GM18502 (cell line): Measurements from ENCODE around the gene FKRP.

Experiments
- ATAC-seq: cut with Tn5 transposase; IDR thresholded peaks from one replicate; pipeline ENCODE4 v1.9.1; 2021; ENCODE audit warnings: mild to moderate bottlenecking; ENCODE audit not compliant: unreplicated experiment, poor library complexity

The FKRP gene

GRCh38 chr19:46718934-46719622, 26.8 kb upstream of the FKRP start:
- ATAC-seq: no peak

DNA sequence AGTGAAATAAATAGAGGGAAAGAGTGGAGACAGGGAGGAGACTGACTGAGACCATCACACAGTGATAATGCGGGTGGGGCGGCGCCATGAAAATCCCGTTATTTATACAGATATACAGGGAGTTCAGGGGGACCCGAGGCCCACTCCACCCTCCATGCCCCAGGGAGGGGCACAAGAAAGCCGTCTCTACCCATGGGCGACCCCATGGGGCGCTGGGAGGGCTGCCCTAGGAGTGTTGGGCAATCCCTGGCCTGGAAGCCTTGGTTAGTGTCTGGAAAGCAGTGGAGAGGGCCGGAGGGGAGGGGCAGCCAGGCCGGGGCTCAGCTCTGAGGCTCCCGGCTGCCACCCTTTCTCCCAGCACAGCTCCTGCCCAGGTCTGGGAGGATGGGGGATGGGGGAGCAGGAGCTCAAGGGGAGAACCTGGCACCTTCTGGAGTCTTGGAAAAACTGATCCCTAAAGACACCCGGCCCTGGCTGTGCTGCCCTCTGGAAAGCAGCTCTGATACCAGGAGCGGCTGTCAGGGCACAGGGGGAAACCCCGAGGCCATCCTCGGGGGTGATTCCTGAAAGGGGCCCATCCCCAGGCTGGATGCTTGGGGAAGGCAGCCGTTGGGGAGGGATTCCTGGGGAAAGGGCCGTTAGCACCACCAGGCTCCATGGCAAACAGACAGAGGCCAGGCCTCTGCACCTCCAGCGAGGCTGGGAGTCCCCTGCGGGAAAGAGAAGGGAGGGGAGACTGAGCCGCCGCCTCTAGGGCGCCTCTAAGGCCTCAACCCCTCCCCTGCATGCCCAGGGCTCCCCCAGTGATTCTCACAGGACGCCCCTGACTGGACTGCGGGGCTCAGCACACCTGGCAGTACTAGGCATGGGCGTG, 26.0 kb upstream of the FKRP start:
- no peak for ATAC-seq

GRCh38 chr19:46720503-46721239, 25.2 kb upstream of the FKRP start:
- ATAC-seq: no peak

GRCh38 chr19:46721269-46722003, 24.4 kb upstream of the FKRP start:
- no peak for ATAC-seq

- no peak for ATAC-seq
Observed at GRCh38 chr19:46722004-46722380, 23.9 kb upstream of the FKRP start.

DNA sequence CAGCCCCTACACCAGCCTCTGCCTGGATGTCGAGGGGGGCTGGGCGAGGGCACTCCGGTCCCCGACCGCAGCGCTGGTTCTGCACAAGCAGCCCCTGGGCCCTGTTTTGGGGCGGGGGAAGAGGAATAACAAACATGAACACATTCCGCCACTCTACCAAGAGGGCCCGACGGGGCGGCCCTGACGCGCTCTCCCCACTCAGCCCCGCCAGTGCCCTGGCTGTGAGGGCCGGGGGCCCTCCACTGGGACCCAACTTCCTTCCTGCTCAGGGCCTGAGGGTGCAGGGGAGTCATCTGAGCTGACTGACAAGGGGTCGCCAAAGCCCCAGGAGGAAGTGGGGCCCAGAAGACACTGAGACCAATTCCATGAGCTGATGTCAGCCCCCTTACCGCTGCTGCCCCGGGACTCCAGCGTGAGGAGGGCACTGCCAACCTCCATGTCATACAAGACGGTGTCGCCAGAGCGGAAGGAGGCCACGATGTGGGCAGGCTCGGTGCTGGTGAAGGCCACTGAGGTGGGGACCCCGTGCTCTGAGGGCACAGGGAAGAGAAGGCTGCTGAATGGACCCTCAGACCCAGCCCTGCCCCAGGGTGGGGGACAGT, 23.3 kb upstream of the FKRP start:
- ATAC-seq: no peak

GRCh38 chr19:46723023-46723461, 22.8 kb upstream of the FKRP start:
- no peak for ATAC-seq

DNA sequence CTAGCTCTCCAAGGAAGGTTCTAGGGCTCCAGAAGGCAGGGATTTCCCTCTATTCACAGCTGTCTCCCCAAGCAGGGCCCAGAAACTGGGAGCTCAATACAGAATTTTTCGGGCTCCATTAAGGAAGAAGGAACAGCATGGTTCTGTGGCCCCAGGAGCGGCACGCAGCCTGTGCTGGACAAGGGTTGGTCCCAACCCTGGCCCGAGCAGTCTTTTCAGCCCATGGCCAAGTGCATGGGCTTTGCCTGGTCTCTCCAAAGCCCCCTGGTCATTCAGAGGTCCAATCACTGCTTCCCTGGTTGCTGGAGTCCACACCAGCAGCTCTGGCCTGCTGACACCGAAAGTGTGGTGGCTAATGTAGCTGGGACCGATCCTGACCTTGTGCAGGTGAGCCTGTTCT, 22.4 kb upstream of the FKRP start:
- ATAC-seq: no peak

- ATAC-seq: no peak
Observed at GRCh38 chr19:46724468-46724867, 21.4 kb upstream of the FKRP start.

- ATAC-seq: no peak
Observed at GRCh38 chr19:46725036-46725820, 20.6 kb upstream of the FKRP start.

GRCh38 chr19:46725859-46726393, 19.9 kb upstream of the FKRP start:
- no peak for ATAC-seq

- no peak for ATAC-seq
Observed at GRCh38 chr19:46726551-46726950, 19.3 kb upstream of the FKRP start.

DNA sequence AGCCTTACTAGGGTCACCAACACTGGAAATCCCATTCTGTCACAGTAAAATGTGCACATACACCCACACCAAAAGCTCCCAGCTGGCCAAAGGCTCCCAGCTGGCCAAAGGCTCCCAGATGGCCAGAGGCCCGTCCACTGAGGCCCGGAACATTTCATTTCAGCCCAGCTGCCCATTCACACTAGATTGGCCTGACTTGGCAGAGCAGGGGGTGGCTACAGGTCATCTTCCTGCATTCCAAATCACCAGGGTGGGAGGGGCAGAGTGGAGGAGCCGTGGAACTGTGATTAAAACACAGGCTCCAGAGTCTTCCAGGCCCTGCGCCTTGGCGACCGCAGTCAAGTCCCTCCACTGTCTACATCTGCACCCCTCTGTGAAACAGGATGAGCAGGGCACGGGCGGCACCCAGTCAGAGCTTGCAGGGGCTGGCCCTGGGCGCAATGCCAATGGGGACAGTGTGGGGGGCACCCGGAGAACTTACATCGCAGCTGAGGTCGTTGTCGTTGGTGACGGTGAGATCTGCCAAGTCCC, 18.8 kb upstream of the FKRP start:
- no peak for ATAC-seq

DNA sequence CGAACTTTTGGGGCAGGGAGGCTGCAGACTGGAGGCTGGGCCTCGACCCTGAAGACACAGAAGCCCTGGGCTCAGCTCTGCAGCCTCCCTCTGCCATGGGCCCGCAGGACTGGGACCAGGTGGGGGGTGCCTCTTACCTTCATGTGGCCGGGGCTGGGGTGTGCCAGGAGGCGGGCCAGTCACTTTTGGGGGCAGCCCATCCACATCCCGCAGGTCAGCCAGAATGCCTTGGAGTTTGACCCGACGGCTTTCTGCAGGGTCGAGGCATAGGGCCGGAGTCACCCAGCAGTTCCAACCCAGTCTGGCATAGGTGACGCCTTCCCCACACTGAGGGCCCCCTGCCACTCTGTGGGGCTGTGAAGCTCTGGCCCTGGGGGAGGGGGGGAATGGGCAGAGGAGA, 18.1 kb upstream of the FKRP start:
- no peak for ATAC-seq

DNA sequence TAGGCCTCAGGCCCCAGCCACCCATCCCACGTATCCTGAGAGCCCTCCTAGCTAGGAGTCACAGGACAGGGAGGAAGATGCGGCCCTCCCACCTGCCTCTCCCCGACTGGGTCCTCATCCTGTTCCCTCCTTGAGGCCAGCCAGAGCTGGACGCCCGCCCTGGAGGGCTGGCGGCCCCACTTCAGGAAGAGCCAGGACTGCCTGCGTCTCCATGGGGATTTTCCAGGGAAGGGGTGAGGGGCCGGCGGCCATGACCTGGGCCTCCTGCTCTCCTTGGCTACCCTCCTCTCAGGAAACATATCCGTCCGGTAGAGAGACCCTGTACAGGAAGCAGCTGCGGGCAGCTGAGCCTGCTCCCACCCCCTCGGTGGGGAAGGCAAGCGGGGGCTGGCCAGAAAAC, 17.6 kb upstream of the FKRP start:
- ATAC-seq: no peak

DNA sequence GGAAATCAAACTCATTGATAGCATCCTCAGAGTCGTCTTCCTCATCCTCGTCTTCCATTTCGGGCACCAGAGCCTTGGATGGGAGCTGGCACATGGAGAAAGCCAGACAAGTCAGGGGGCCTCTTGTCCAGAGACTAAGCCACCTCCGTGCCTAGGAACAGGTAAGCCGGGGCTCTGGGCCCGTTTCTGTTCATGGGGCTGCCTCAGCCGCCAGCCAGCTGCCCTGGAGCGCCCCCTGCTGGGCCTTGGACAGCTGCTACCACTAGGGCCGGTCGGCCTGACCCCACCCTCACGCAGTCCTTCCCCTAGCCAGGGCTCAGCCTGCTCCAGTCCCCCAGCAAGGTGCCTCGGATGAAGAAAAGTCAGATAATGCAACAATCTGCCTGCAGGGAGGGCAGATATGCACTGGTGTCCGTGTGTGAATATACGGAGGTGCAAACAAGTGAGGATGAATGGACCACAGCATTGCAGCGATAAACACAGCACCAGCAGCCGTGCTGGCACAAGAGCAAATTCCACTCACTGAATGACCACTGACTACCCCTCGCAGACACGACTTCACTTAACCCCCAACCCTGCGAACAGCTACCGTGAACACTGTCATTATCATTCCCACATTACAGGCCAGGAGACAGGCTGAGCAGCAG, 17.0 kb upstream of the FKRP start:
- ATAC-seq: no peak

DNA sequence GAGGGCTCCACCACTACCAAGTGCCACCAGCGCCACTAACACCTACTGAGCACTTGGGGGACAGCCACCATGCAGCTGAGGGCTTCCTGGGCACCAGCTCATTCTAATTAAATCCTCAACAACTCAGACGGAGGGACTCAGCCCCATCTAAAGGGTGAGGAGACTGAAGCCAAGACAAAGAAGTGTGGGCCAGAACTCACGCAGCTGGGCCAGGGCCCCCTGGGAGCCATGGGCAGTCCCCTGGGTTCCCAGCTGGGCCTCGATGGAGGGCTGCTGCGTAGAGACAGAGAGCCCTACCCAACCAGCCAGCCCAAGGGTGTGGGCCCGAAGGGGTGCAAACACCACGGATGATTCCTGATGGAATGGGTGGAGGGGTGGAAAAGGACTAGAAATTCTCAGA, 16.2 kb upstream of the FKRP start:
- no peak for ATAC-seq

- no peak for ATAC-seq
Observed at GRCh38 chr19:46730187-46730586, 15.7 kb upstream of the FKRP start.
